PC-9 (cell line): ENCODE measurements around the gene ATF6. TPM values are rescaled to one million over a fixed set of nuclear protein-coding genes. Genes with fewer than 3 reads are reported as not detected.

Experiments
- BruUV-seq: library from RNA; stranded (reverse); fragments of 400-500 nt; replicated peaks from 2 replicates; lab custom pipeline; 2021; lab: Mats Ljungman, UMichigan
- CTCF ChIA-PET: fragments of 300-600 bp; sonication (Branson Sonifier 250); formaldehyde crosslinking; loops from one replicate; lab custom pipeline; 2022; ENCODE audit warnings: antibody characterized with exemption; lab: Charles Lee
- POLR2A ChIA-PET: fragments of 300-600 bp; sonication (Branson Sonifier 250); formaldehyde crosslinking; loops from one replicate; lab custom pipeline; 2022; ENCODE audit warnings: antibody characterized with exemption; ENCODE audit not compliant: unreplicated experiment; lab: Charles Lee
- DNase-seq, 2 experiments: peaks; one replicate each; pipeline versions ENCODE4 v3.0.0 to v3.0.0-alpha.2; 2015 to 2022; ENCODE audit warnings: mixed read lengths in 1 of 2
- H2AFZ ChIP-seq: fragments of 200-600 bp; sonication (generic); 2 replicates; pipeline ENCODE4 v1.8.1; 2017; ENCODE audit warnings: antibody characterized with exemption
- H3F3A ChIP-seq: fragments of 200-600 bp; sonication (generic); 2 replicates; pipeline ENCODE4 v1.8.1; 2017; ENCODE audit warnings: antibody characterized with exemption, mild to moderate bottlenecking, low read depth; ENCODE audit not compliant: insufficient read depth
- H3K27ac ChIP-seq: fragments of 200-600 bp; sonication (generic); 2 replicates; pipeline ENCODE4 v1.6.1; 2016; ENCODE audit warnings: mixed run types
- H3K27me3 ChIP-seq: fragments of 200-600 bp; sonication (generic); 2 replicates; pipeline ENCODE4 v1.6.1; 2016; ENCODE audit warnings: low read depth, mixed run types; ENCODE audit not compliant: insufficient read depth
- H3K36me3 ChIP-seq: fragments of 200-600 bp; sonication (generic); 2 replicates; pipeline ENCODE4 v1.6.1; 2016; ENCODE audit warnings: low read depth, mixed run types
- H3K4me1 ChIP-seq: fragments of 200-600 bp; sonication (generic); replicated peaks from 2 replicates; pipeline ENCODE4 v1.6.1; 2016; ENCODE audit warnings: mixed run types; ENCODE audit not compliant: insufficient read depth
- H3K4me2 ChIP-seq: fragments of 200-600 bp; sonication (generic); 2 replicates; pipeline ENCODE4 v1.6.1; 2017; ENCODE audit warnings: mixed run types
- H3K4me3 ChIP-seq: fragments of 200-600 bp; sonication (generic); 2 replicates; pipeline ENCODE4 v1.6.1; 2016; ENCODE audit warnings: mixed run types
- H3K79me2 ChIP-seq: fragments of 200-600 bp; sonication (generic); 2 replicates; pipeline ENCODE4 v1.6.1; 2017; ENCODE audit warnings: low read depth, mixed run types
- H3K9me2 ChIP-seq: fragments of 200-600 bp; sonication (generic); 2 replicates; pipeline ENCODE4 v1.8.1; 2017; ENCODE audit warnings: mild to moderate bottlenecking; ENCODE audit not compliant: insufficient read depth
- H3K9me3 ChIP-seq: fragments of 200-600 bp; sonication (generic); 2 replicates; pipeline ENCODE4 v1.8.1; 2016; ENCODE audit warnings: low read depth; ENCODE audit not compliant: insufficient read depth
- H4K20me1 ChIP-seq: fragments of 200-600 bp; sonication (generic); 2 replicates; pipeline ENCODE4 v1.8.1; 2017; ENCODE audit not compliant: insufficient read depth
- EZH2 ChIP-seq: fragments of 200-600 bp; sonication (generic); IDR thresholded peaks from 2 replicates; pipeline ENCODE4 v1.8.0; 2017; ENCODE audit warnings: antibody characterized with exemption, low read depth
- intact Hi-C: fragments of 100-400 bp; cut with micrococcal nuclease; formaldehyde crosslinking; loops from one replicate; pipeline ENCODE4 v1.10.0; 2022; ENCODE audit not compliant: unreplicated experiment
- total RNA-seq: library from RNA; stranded (reverse); gene quantifications from 2 replicates; pipeline ENCODE4 v1.2.3, GENCODE V29; 2021
- TF ChIP-seq, protein P1 (sequence below): fragments of 200-600 bp; sonication (generic); conservative IDR thresholded peaks from 2 replicates; pipeline ENCODE4 v1.6.1; 2017; ENCODE audit warnings: mixed run types, antibody characterized with exemption, mild to moderate bottlenecking, moderate library complexity

The ATF6 gene
- total RNA-seq, 1 experiment from 2014 or later = 19.5 TPM

DNA sequence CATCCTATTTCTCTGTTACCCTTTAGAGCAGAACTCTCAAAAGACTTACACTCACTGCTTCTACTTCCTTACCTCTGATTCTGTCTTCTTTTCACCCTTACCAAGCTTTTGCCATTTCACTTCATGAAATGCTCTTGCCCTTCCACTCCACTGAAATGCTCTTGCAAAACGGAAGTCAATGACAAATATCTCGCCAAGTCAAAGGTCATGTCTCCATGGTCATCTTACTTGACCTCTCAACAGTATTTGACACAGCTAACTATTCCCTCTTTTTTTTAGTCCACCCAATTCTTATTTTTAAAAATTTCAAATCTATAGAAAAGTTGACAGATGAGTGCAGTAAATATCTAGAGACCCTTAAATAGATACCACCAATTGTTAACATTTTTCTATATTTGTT is 149.9 kb downstream of the ATF6 start:
- Histone ChIP-seq H3K27ac (no peak overlapping the region), H3K4me1 (no peaks in the 10 kb centered on the region), H3K9me2 (no peaks in the 10 kb centered on the region), H2AFZ (no peak overlapping the region), H3K27me3 (no peaks in the 10 kb centered on the region), H3K4me3 (no peak overlapping the region), H3K4me2 (no peak overlapping the region), H4K20me1 (no peaks in the 10 kb centered on the region), H3F3A (no peaks in the 10 kb centered on the region), H3K9me3 (no peaks in the 10 kb centered on the region), H3K79me2 (no peaks in the 10 kb centered on the region), H3K36me3 (no peaks in the 10 kb centered on the region; the same call in 1 of the 2 replicates)
- TF ChIP-seq EZH2 = no peak
- TF ChIP-seq, protein P1, sequence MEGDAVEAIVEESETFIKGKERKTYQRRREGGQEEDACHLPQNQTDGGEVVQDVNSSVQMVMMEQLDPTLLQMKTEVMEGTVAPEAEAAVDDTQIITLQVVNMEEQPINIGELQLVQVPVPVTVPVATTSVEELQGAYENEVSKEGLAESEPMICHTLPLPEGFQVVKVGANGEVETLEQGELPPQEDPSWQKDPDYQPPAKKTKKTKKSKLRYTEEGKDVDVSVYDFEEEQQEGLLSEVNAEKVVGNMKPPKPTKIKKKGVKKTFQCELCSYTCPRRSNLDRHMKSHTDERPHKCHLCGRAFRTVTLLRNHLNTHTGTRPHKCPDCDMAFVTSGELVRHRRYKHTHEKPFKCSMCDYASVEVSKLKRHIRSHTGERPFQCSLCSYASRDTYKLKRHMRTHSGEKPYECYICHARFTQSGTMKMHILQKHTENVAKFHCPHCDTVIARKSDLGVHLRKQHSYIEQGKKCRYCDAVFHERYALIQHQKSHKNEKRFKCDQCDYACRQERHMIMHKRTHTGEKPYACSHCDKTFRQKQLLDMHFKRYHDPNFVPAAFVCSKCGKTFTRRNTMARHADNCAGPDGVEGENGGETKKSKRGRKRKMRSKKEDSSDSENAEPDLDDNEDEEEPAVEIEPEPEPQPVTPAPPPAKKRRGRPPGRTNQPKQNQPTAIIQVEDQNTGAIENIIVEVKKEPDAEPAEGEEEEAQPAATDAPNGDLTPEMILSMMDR = no peak
- intact Hi-C loops = no loop called here
- CTCF ChIA-PET = no interaction called here
- POLR2A ChIA-PET = no interaction called here
- BruUV-seq = no TSS peak
- no peak for DNase-seq

DNA sequence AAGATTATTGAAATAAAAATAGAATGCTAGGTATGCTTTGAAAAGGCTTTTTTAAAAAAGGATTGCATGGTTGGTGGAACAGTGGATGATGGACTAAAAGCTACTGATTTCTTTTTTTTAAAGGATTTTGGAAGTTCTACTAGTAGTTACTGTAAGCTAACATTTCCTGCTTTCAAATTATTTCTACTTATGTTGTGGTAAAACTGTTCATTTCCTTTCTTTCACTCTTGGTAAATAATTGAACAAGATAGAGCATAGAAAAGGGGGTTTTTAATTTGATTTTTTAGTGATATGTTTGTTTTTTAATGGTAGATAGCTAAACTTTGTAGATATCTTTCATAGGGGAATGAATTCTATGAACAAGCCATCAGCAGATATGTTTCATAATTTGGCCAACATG is 153.1 kb downstream of the ATF6 start:
- H3K4me1 ChIP-seq = no peaks in the 10 kb centered on the region
- POLR2A ChIA-PET = no interaction called here
- no peaks in the 10 kb centered on the region for H3K9me3 ChIP-seq
- H3K27ac ChIP-seq = no peak overlapping the region
- H3K4me2 ChIP-seq = no peak overlapping the region
- no peaks in the 10 kb centered on the region for H3K27me3 ChIP-seq
- H2AFZ ChIP-seq = no peak overlapping the region
- H3K36me3 ChIP-seq = no peaks in the 10 kb centered on the region; the same call in 1 of the 2 replicates
- H3K4me3 ChIP-seq = no peak overlapping the region
- H3F3A ChIP-seq = no peaks in the 10 kb centered on the region
- H3K79me2 ChIP-seq = no peaks in the 10 kb centered on the region
- TF ChIP-seq EZH2 = no peak
- TF ChIP-seq, protein P1 = no peak
- no TSS peak for BruUV-seq
- intact Hi-C loops = no loop called here
- CTCF ChIA-PET = no interaction called here
- no peaks in the 10 kb centered on the region; the same call in 1 of the 2 replicates for H4K20me1 ChIP-seq
- H3K9me2 ChIP-seq = no peaks in the 10 kb centered on the region
- DNase-seq = no peak

DNA sequence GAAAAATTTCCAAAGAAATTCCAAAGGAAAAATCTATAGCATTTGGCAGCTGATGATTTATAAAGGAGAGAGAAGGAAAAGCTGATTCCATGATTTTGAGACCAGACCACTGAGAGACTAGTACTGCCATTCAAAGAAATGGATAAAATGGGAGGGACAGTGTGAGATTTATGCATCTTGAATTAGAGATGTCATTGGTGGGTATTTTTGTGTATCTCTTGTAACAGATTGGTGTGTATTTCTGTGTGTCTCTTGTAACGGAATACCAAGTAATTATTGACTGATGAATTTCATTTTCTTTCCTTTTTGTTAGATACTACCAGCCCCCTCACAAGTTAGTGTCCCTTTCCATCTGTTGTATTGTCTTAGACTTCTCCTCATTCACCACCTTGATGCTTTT is 155.4 kb downstream of the ATF6 start:
- no peak overlapping the region for H3K4me3 ChIP-seq
- no peak overlapping the region for H2AFZ ChIP-seq
- no peak overlapping the region for H3K4me2 ChIP-seq
- H3K27ac ChIP-seq = no peak overlapping the region
- H3K36me3 ChIP-seq = no peaks in the 10 kb centered on the region; the same call in 1 of the 2 replicates
- POLR2A ChIA-PET = no interaction called here
- H3K9me2 ChIP-seq = 0 out of 2 replicates have a peak, but pooled peaks cover 3% of the 10 kb centered on the region
- no peaks in the 10 kb centered on the region for H3K27me3 ChIP-seq
- TF ChIP-seq, protein P1 = no peak
- TF ChIP-seq EZH2 = no peak
- H4K20me1 ChIP-seq = no peaks in the 10 kb centered on the region; the same call in 1 of the 2 replicates
- H3K9me3 ChIP-seq = no peaks in the 10 kb centered on the region
- BruUV-seq = no TSS peak
- intact Hi-C loops = no loop called here
- H3F3A ChIP-seq = no peaks in the 10 kb centered on the region
- H3K79me2 ChIP-seq = no peaks in the 10 kb centered on the region
- H3K4me1 ChIP-seq = no peaks in the 10 kb centered on the region
- DNase-seq = no peak
- CTCF ChIA-PET = no interaction called here
